GM19452 (cell line): ENCODE data around the gene NPAS1.
"Not testable (repeated sequence)": the region's sequence is repeated elsewhere in the genome, so short reads cannot be mapped to it uniquely, and the experiment has no call there.

Experiments used
- ATAC-seq: cut with Tn5 transposase; IDR thresholded peaks from one replicate; pipeline ENCODE4 v1.9.1; 2021; ENCODE audit not compliant: unreplicated experiment

The NPAS1 gene

GRCh38 chr19:46988614-46989230, 30.9 kb upstream of the NPAS1 start:
- no peak for ATAC-seq

GRCh38 chr19:46990991-46991676, 28.5 kb upstream of the NPAS1 start:
- ATAC-seq: no peak

GRCh38 chr19:46992699-46993535, 26.7 kb upstream of the NPAS1 start:
- ATAC-seq: no peak

- ATAC-seq: no peak
These were observed 26.0 kb upstream of the NPAS1 start for GRCh38 chr19:46993622-46994021.

- no peak for ATAC-seq
These were observed 25.4 kb upstream of the NPAS1 start for GRCh38 chr19:46994141-46994686.

GRCh38 chr19:46995492-46995891, 24.1 kb upstream of the NPAS1 start:
- ATAC-seq: no peak

- ATAC-seq: no peak
These were observed 21.1 kb upstream of the NPAS1 start for GRCh38 chr19:46998445-46999125.

GRCh38 chr19:46999377-46999776, 20.3 kb upstream of the NPAS1 start:
- no peak for ATAC-seq

GRCh38 chr19:46999878-47000277, 19.8 kb upstream of the NPAS1 start:
- ATAC-seq: no peak

GRCh38 chr19:47000373-47000772, 19.3 kb upstream of the NPAS1 start:
- no peak for ATAC-seq

GRCh38 chr19:47001584-47001983, 18.1 kb upstream of the NPAS1 start:
- no peak for ATAC-seq

GRCh38 chr19:47002106-47002766, 17.4 kb upstream of the NPAS1 start:
- ATAC-seq: no peak

GRCh38 chr19:47002853-47003610, 16.6 kb upstream of the NPAS1 start:
- no peak for ATAC-seq

- ATAC-seq: no peak
These were observed 15.8 kb upstream of the NPAS1 start for GRCh38 chr19:47003611-47004465.

- no peak for ATAC-seq
These were observed 14.4 kb upstream of the NPAS1 start for GRCh38 chr19:47005164-47005641.

GRCh38 chr19:47005873-47006272, 13.8 kb upstream of the NPAS1 start:
- ATAC-seq: no peak

GRCh38 chr19:47006496-47006895, 13.1 kb upstream of the NPAS1 start:
- ATAC-seq: no peak

- not testable (repeated sequence) for ATAC-seq
These were observed 9.1 kb upstream of the NPAS1 start for GRCh38 chr19:47010549-47010948.

GRCh38 chr19:47012617-47013016, 7.0 kb upstream of the NPAS1 start:
- ATAC-seq: no peak
